ENCODE results near the gene COL23A1. TPM values are rescaled to one million over a fixed set of nuclear protein-coding genes. Genes with fewer than 3 reads are reported as not detected.
"Not testable (repeated sequence)": the region's sequence is repeated elsewhere in the genome, so short reads cannot be mapped to it uniquely, and the experiment has no call there.

Gene COL23A1
- total and polyA plus RNA-seq, 2 experiments from 2014 or later: 4.8 to 8.2 TPM

GRCh38 chr5:178488696-178489095 lies 101.5 kb downstream of the COL23A1 start (continued):
- TF ChIP-seq REST (IDR thresholded peaks at IDR 0.05; ENCODE audit: unreplicated experiment): no peak
- no peak for TF ChIP-seq NANOG (IDR thresholded peaks at IDR 0.05; ENCODE audit: borderline replicate concordance)
- TF ChIP-seq POLR2AphosphoS5 (IDR thresholded peaks at IDR 0.05; ENCODE audit: low read depth): no peak

GRCh38 chr5:178487911-178488600 lies 102.1 kb downstream of the COL23A1 start:
- peaks cover 7% of the 10 kb centered on the region; the same call in 2 of the 3 replicates for H3K36me3 Mint-ChIP-seq (ENCODE audit: low read depth)
- no peaks in the 10 kb centered on the region for H3K9me2 ChIP-seq (ENCODE audit: insufficient read depth)
- H4K20me1 ChIP-seq (replicated peaks; ENCODE audit: insufficient read depth): no peaks in the 10 kb centered on the region
- DNase-seq (ENCODE audit: low spot score) (no peak), ATAC-seq (peak; percentile 75)
- H2AFZ ChIP-seq: no peak overlapping the region
- peaks cover 26% of the 10 kb centered on the region for H3K4me1 Mint-ChIP-seq
- peaks cover 4% of the 10 kb centered on the region for H3K27me3 Mint-ChIP-seq (ENCODE audit: insufficient read depth, low read depth, poor library complexity)
- H3K27ac ChIP-seq (ENCODE audit: low read depth): no peak overlapping the region
- no peak overlapping the region; the same call in 2 of the 3 replicates for H3K4me3 Mint-ChIP-seq
- no peaks in the 10 kb centered on the region for H3F3A ChIP-seq (replicated peaks; ENCODE audit: low read depth)
- TF ChIP-seq EZH2phosphoT487 (IDR thresholded peaks at IDR 0.05; ENCODE audit: unreplicated experiment): no peak
- peak overlapping the region; percentile 48; the same call in 1 of the 2 replicates for H3K4me2 ChIP-seq
- no peaks in the 10 kb centered on the region for H3K36me3 ChIP-seq (ENCODE audit: insufficient read depth)
- H3K9me3 Mint-ChIP-seq: peaks cover 4% of the 10 kb centered on the region; the same call in 2 of the 3 replicates
- no peak overlapping the region for H3K4me3 ChIP-seq
- no peaks in the 10 kb centered on the region for H3K79me2 ChIP-seq (replicated peaks; ENCODE audit: insufficient read depth)
- H3K27ac Mint-ChIP-seq: no peak overlapping the region
- peaks cover 19% of the 10 kb centered on the region for H3K4me1 ChIP-seq (ENCODE audit: insufficient read depth)
- H3K27me3 ChIP-seq (ENCODE audit: insufficient read depth): no peaks in the 10 kb centered on the region

- peaks cover 26% of the 10 kb centered on the region for H3K4me1 Mint-ChIP-seq
- not testable (repeated sequence) for H2AFZ ChIP-seq; H3K79me2 ChIP-seq (replicated peaks; ENCODE audit: insufficient read depth); H3K27ac Mint-ChIP-seq; H3K36me3 ChIP-seq (ENCODE audit: insufficient read depth); H3K4me3 Mint-ChIP-seq; H3K27me3 Mint-ChIP-seq (ENCODE audit: insufficient read depth, low read depth, poor library complexity); H3K9me2 ChIP-seq (ENCODE audit: insufficient read depth); H3K27ac ChIP-seq (ENCODE audit: low read depth); H3K4me3 ChIP-seq; H3F3A ChIP-seq (replicated peaks; ENCODE audit: low read depth); H3K27me3 ChIP-seq (ENCODE audit: insufficient read depth); DNase-seq (ENCODE audit: low spot score); H3K4me2 ChIP-seq; H4K20me1 ChIP-seq (replicated peaks; ENCODE audit: insufficient read depth); H3K36me3 Mint-ChIP-seq (ENCODE audit: low read depth); H3K9me3 Mint-ChIP-seq; ATAC-seq
- H3K4me1 ChIP-seq (ENCODE audit: insufficient read depth): peaks cover 19% of the 10 kb centered on the region
Measured at GRCh38 chr5:178486878-178487512, 103.2 kb downstream of the COL23A1 start.

All from GM23338 (cell line).